ENCODE data around the gene ATP5MC3.

The ATP5MC3 gene

DNA sequence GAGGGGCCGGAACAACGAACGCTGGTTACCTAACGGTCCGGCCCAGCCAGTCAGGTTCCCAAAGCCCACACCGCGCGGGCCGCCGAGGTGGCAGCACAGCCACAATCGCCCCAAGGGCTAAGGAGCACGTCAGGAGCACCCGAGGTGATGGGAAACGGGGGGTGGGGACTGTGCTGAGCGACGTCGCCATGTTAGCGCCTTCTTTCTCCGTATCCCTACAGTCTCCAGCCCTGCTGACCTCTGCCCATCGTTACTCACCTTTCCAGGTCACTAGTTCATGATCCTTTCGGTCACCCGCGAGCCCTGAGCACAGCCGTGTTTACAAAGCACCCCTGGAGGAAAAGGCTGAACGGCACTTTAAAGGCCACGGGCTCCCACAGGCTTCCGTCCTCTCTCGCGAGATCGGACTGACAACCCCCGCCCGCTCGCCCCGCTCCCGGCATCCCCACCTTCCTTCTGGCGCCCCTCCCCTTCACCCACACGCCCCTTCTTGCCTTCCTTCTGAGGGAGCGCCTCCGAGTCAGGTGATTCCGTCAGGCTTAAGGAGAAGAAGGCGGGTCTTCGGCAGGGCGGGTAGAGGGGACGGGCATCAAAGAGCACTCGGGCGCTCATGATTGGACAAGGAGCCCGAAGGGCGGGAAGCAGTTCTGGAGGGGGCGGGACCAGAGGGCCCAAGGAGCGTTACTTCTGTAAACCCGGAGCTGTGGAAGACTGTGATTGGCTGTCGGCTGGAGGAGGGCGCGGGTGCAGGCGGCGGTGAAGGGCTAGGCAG is 13.5 kb downstream of the ATP5MC3 start, which contains the start of gene ATF2:
ATF2 (minus strand) TSS at position 412 of the 772 bp plus-strand sequence. CDS start 31,760 bp downstream, outside the sequence.
- TF ChIP-seq, protein P1, sequence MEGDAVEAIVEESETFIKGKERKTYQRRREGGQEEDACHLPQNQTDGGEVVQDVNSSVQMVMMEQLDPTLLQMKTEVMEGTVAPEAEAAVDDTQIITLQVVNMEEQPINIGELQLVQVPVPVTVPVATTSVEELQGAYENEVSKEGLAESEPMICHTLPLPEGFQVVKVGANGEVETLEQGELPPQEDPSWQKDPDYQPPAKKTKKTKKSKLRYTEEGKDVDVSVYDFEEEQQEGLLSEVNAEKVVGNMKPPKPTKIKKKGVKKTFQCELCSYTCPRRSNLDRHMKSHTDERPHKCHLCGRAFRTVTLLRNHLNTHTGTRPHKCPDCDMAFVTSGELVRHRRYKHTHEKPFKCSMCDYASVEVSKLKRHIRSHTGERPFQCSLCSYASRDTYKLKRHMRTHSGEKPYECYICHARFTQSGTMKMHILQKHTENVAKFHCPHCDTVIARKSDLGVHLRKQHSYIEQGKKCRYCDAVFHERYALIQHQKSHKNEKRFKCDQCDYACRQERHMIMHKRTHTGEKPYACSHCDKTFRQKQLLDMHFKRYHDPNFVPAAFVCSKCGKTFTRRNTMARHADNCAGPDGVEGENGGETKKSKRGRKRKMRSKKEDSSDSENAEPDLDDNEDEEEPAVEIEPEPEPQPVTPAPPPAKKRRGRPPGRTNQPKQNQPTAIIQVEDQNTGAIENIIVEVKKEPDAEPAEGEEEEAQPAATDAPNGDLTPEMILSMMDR (conservative IDR thresholded peaks at IDR 0.05) = no peak
- peak within 1 kb of the TSS; percentile 86 for H3K27ac ChIP-seq

DNA sequence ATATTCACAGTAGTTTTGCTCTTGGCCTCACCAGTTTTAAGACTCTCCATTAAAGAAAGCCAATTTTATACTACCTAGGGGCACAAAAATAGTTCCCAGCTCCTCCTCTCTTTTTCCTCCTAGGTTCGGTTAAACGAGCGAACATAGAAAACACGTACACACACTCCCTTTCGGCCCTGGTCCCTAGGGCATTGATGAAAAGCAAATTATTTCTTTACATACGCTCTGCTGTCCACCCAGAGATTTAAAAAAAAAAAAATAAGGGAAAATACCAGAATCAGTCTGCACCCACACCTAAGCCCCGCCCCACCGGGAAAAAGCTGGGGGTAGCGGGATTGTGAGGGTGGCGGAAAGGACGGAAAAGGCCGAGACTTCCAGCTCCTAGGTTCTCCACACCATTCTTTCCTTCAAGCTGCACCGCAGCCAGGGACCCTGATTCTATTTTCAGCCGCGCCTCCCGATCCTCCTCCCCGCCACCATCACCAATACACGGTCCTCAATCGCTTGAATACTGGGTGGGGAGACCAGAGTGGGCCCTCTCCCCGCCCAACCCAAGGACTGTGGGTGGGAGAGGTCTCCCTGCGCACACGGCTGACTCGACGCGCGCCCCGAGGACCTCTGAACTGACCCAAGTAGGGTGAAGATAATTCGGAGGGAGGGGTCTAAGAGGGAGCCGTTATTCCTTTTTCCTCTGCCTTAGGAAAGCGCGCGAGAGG is 14.3 kb downstream of the ATP5MC3 start:
- TF ChIP-seq, protein P1 (conservative IDR thresholded peaks at IDR 0.05) = no peak
- H3K27ac ChIP-seq = peak overlapping the region; percentile 86

DNA sequence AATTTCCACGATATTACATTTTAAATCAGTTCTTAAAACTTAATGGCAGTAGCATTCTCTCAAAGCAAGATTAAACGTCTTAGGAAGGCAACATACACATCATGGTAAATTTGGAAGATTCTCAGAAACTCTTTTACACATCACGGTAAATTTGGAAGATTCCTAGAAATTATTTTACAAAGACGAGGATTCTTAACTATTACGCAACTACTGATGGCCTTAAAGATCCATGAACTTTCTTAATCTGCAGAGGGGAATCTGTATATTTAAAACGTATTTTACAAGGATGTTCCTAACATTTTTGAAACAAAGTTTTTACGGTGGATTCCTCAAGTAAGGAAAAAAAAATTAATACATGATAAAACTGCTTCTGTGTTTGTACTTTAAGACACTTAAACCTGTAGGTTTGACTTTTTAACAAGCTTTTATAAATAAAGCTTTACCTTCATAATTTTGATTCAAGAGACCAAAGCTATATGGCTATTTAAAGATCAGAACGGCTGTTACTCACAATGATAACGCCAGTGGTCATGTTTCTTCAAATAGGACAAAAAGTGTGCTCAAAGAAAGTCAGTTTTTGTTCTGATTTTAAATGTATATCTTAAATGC is 15.2 kb downstream of the ATP5MC3 start:
- TF ChIP-seq, protein P1 (conservative IDR thresholded peaks at IDR 0.05) = no peak
- peak overlapping the region; percentile 86 for H3K27ac ChIP-seq

DNA sequence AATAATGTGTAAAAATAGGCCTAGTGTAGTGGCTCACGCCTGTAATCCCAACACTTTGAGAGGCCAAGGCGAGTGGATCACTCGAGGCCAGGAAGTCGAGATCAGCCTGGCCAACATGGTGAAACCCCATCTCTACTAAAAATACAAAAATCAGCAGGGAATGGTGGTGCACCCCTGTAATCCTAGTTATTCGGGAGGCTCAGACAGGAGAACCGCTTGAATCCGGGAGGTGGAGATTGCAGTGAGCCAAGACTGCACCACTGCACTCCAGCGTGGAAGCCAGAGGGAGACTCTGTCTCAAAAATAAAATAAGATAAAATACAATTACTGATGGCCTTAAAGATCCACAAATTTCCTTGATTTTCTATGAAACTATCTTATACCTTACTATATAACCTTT is 17.3 kb downstream of the ATP5MC3 start:
- H3K27ac ChIP-seq = no peak overlapping the region
- TF ChIP-seq, protein P1 (conservative IDR thresholded peaks at IDR 0.05) = no peak

DNA sequence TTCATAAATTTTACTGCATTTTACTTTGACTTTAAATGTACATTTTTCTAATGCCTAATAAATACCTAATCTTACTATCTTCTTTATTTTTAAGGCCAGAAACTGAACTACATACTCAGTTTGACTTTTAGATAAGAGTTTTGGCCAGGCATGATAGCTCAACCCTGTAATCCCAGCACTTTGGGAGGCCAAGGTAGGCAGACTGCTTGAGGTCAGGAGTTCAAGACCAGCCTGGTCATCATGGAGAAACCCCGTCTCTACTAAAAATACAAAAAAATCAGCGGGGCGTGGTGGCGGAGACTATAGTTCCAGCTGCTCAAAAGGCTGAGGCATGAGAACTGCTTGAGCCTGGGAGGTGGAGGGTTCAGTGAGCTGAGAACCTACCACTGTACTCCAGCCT is 22.6 kb downstream of the ATP5MC3 start:
- H3K27ac ChIP-seq = no peak overlapping the region
- TF ChIP-seq, protein P1 (conservative IDR thresholded peaks at IDR 0.05) = no peak

DNA sequence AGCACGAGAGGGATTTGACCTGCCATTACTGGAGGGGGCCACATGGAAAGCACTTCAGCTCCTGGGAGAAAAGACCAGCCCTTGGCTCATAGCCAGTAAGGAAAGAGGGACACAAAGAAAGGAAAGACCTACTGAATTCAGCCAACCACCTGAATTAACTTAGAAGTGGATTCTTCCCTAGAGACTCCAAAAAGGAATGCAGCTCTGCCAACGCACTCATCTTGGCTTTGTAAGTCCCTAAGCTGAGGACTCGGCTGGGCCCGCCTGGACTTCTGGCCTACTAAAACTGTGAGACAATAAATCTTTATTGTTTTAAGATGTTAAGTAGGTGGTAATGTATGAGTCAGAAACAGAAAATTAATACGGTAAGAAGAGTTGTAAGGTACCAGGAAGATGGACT is 25.0 kb downstream of the ATP5MC3 start:
- TF ChIP-seq, protein P1 (conservative IDR thresholded peaks at IDR 0.05) = no peak

DNA sequence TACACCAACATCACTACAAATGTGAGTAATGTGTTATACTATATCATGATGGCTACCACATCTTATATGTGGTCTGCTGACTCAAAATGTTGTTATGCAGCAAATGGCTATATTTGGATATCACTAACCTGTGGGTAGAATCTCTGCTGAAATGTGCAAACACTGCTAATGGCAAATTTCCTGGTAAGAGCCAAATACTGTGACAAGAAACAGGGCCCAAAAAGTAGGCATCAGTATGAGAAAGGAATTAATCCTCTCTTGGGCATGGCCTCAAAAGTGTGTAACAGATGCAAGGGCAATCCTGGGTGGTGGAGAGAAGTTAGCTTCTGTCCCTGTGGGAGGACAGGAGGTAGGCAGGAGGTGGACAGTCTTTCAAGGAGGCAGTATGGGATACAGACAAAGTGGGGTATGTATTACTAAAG is 26.8 kb downstream of the ATP5MC3 start:
- TF ChIP-seq, protein P1 (conservative IDR thresholded peaks at IDR 0.05) = no peak
- no peak overlapping the region for H3K27ac ChIP-seq

More for the DNA sequence above, 25.0 kb downstream of the ATP5MC3 start:
- H3K27ac ChIP-seq = no peak overlapping the region
